HepG2 (cell line): ENCODE data around the gene MYL11. TPM values are rescaled to one million over a fixed set of nuclear protein-coding genes. Genes with fewer than 3 reads are reported as not detected.

Source experiments
- KDM2A ChIP-seq: sonication (generic); formaldehyde crosslinking; IDR thresholded peaks from 2 replicates; pipeline ENCODE4 v1.4.0; 2020; ENCODE audit warnings: low read depth, missing genetic modification reagents, borderline replicate concordance
- KDM3A ChIP-seq: IDR thresholded peaks from 2 replicates; pipeline ENCODE4 v1.6.1; 2018; ENCODE audit warnings: low read depth, missing compliant biosample characterization
- KLF12 ChIP-seq: sonication (generic); formaldehyde crosslinking; IDR thresholded peaks from 2 replicates; pipeline ENCODE4 v1.4.0; 2020; ENCODE audit warnings: missing genetic modification reagents, borderline replicate concordance
- LCORL ChIP-seq, 2 experiments: fragments of 450-650 bp in 1 of 2; sonication (generic) in 1 of 2; formaldehyde crosslinking in 1 of 2; IDR thresholded peaks; 2 replicates each; pipeline versions ENCODE4 v1.5.0 to v1.6.1; 2017 to 2020; ENCODE audit warnings: antibody characterized with exemption in 1 of 2, missing genetic modification reagents in 1 of 2
- NFATC3 ChIP-seq: sonication (generic); formaldehyde crosslinking; IDR thresholded peaks from 2 replicates; pipeline ENCODE4 v1.5.1; 2020; ENCODE audit warnings: mild to moderate bottlenecking, missing genetic modification reagents
- SIX1 ChIP-seq: sonication (generic); formaldehyde crosslinking; IDR thresholded peaks from 2 replicates; pipeline ENCODE4 v1.4.0; 2020; ENCODE audit warnings: missing genetic modification reagents, borderline replicate concordance
- SKI ChIP-seq: fragments of 450-650 bp; IDR thresholded peaks from one replicate; pipeline ENCODE4 v1.6.1; 2018; ENCODE audit warnings: mild to moderate bottlenecking; ENCODE audit not compliant: partially characterized antibody
- SP5 ChIP-seq: IDR thresholded peaks from 2 replicates; pipeline ENCODE4 v1.6.1; 2016; ENCODE audit warnings: low read depth, borderline replicate concordance
- YEATS4 ChIP-seq: sonication (generic); formaldehyde crosslinking; IDR thresholded peaks from 2 replicates; pipeline ENCODE4 v1.4.0; 2020; ENCODE audit warnings: missing genetic modification reagents, borderline replicate concordance
- ZBTB38 ChIP-seq: sonication (generic); formaldehyde crosslinking; IDR thresholded peaks from 2 replicates; pipeline ENCODE4 v1.5.1; 2020; ENCODE audit warnings: mild to moderate bottlenecking, missing genetic modification reagents
- ZNF143 ChIP-seq: sonication (generic); formaldehyde crosslinking; IDR thresholded peaks from 2 replicates; pipeline ENCODE4 v1.4.0; 2020; ENCODE audit warnings: missing genetic modification reagents
- ZNF263 ChIP-seq: sonication (generic); formaldehyde crosslinking; IDR thresholded peaks from 2 replicates; pipeline ENCODE4 v1.4.0; 2020; ENCODE audit warnings: missing genetic modification reagents
- ZNF274 ChIP-seq: sonication (generic); formaldehyde crosslinking; IDR thresholded peaks from 2 replicates; pipeline ENCODE4 v1.5.1; 2020; ENCODE audit warnings: mild to moderate bottlenecking, missing genetic modification reagents
- ZNF441 ChIP-seq: sonication (generic); formaldehyde crosslinking; IDR thresholded peaks from 2 replicates; pipeline ENCODE4 v1.7.0; 2021; ENCODE audit warnings: missing genetic modification reagents, borderline replicate concordance
- ZNF460 ChIP-seq: sonication (generic); formaldehyde crosslinking; IDR thresholded peaks from 2 replicates; pipeline ENCODE4 v1.5.1; 2020; ENCODE audit warnings: missing genetic modification reagents, mild to moderate bottlenecking, borderline replicate concordance
- ZNF670 ChIP-seq: sonication (generic); formaldehyde crosslinking; IDR thresholded peaks from 2 replicates; pipeline ENCODE4 v1.8.0; 2022; ENCODE audit warnings: mild to moderate bottlenecking, missing genetic modification reagents, borderline replicate concordance
- ZSCAN22 ChIP-seq: sonication (generic); formaldehyde crosslinking; IDR thresholded peaks from 2 replicates; pipeline ENCODE4 v1.4.0; 2020; ENCODE audit warnings: mild to moderate bottlenecking, missing genetic modification reagents
- polyA plus RNA-seq, 8 experiments: library from polyadenylated mRNA; depleted of rRNA in 3 of 8; stranded (reverse) in 7 of 8; unstranded in 1 of 8; fragments of >200 nt; fragmentation: Illumina TruSeq in 4 of 8; extraction: Trizol in 4 of 8; gene quantifications; 2 replicates each; pipeline versions ENCODE4 v1.2.1 to v1.2.3, GENCODE V29; 2011 to 2016; ENCODE audit warnings: low read depth in 4 of 8, missing spikeins in 1 of 8, mixed read lengths in 1 of 8; ENCODE audit not compliant: insufficient read depth in 1 of 8
- total RNA-seq, 5 experiments: library from RNA; depleted of rRNA; stranded (reverse); fragments of >200 nt; fragmentation: Illumina TruSeq; extraction: Trizol; gene quantifications; 2 replicates each; pipeline ENCODE4 v1.2.3, GENCODE V29; 2016; ENCODE audit warnings: low read depth in 1 of 5
- TF ChIP-seq, protein P1 (sequence below): sonication (generic); formaldehyde crosslinking; IDR thresholded peaks from 2 replicates; pipeline ENCODE4 v1.4.0; 2020; ENCODE audit warnings: missing genetic modification reagents
- TF ChIP-seq, protein P2 (sequence below): sonication (generic); formaldehyde crosslinking; conservative IDR thresholded peaks from 2 replicates; pipeline ENCODE4 v1.4.0; 2020; ENCODE audit warnings: missing genetic modification reagents
- TF ChIP-seq, protein P3 (sequence below): sonication (generic); formaldehyde crosslinking; IDR thresholded peaks from 2 replicates; pipeline ENCODE4 v1.8.0; 2022; ENCODE audit warnings: mild to moderate bottlenecking, missing genetic modification reagents
- TF ChIP-seq, protein P4 (sequence below): sonication (generic); formaldehyde crosslinking; IDR thresholded peaks from 2 replicates; pipeline ENCODE4 v1.4.0; 2020; ENCODE audit warnings: missing genetic modification reagents
- TF ChIP-seq, protein P5 (sequence below): sonication (generic); formaldehyde crosslinking; IDR thresholded peaks from 2 replicates; pipeline ENCODE4 v1.5.1; 2020; ENCODE audit warnings: missing genetic modification reagents, mild to moderate bottlenecking, borderline replicate concordance

The MYL11 gene
- total and polyA plus RNA-seq, 2 of the 13 experiments (the other 11 are each of a cell fraction or from before 2014, with no cell fraction given) = not detected

DNA sequence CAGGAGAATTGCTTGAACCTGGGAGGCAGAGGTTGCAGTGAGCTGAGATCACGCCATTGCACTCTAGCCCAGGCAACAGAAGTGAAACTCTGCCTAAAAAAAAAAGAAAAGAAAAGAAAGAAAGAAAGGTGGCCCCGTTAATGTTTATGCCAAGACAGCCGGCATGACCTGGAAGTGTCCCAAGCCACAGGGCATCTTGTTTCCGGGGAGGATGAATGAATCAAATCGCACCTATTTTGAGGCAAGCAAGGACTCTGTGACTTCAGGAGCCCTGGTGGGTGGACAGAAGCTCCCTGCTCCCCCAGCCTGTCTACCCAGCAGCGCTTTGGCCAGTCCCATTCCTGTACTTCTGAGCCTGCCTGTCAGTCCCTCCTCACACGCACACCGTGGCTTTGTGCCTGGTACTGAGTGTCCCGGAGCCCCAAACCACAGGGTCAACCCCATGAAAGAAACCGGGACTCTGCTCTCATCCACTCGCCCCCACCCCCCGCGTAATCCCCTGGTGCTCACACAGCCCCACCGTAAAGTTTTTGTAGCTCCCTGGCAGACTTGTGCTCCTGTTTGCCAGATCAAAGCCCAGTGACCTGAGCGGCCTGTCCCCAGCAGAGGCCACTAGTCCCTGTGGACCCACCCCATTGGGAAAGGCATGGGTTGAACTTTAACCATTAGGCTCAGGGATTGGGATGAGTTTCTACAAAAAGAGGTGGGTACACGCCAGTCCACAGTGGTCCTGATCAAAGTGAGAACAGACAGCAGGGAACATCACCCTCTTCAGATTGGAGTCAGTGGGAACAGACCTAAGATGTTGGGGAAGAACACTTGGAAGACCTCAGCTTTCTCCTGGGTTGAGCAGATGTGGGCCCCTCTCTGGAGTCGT, 38.8 kb upstream of the MYL11 start (continued):
- TF ChIP-seq ZBTB38 (CRISPR knock-in tag) (peak; percentile 55; the same call in 1 of the 2 replicates), SKI (peak; percentile 52), ZNF441 (CRISPR knock-in tag) (0 out of 2 replicates have a peak, but pooled peaks have one; percentile 23), ZNF263 (CRISPR knock-in tag) (peak; percentile 79), KDM2A (peak; percentile 58), LCORL (IDR thresholded peaks at IDR 0.05) (no peak), LCORL (CRISPR knock-in tag; IDR thresholded peaks at IDR 0.05) (peak; percentile 92; the same call in 1 of the 2 replicates), ZNF460 (CRISPR knock-in tag) (no peak; the same call in 1 of the 2 replicates), ZNF670 (CRISPR knock-in tag) (peak; percentile 12; the same call in 1 of the 2 replicates), SIX1 (CRISPR knock-in tag) (no peak), ZNF274 (CRISPR knock-in tag) (peak; percentile 72; the same call in 1 of the 2 replicates), SP5 (peak; percentile 78; the same call in 1 of the 2 replicates), YEATS4 (CRISPR knock-in tag) (peak; percentile 67; the same call in 1 of the 2 replicates), KLF12 (CRISPR knock-in tag) (peak; percentile 90), NFATC3 (CRISPR knock-in tag) (no peak), ZNF143 (CRISPR knock-in tag) (peak; percentile 38; the same call in 1 of the 2 replicates), KDM3A (CRISPR knock-in tag) (peak; percentile 49; the same call in 1 of the 2 replicates), ZSCAN22 (CRISPR knock-in tag) (peak; percentile 11; the same call in 1 of the 2 replicates)
- TF ChIP-seq, protein P1, sequence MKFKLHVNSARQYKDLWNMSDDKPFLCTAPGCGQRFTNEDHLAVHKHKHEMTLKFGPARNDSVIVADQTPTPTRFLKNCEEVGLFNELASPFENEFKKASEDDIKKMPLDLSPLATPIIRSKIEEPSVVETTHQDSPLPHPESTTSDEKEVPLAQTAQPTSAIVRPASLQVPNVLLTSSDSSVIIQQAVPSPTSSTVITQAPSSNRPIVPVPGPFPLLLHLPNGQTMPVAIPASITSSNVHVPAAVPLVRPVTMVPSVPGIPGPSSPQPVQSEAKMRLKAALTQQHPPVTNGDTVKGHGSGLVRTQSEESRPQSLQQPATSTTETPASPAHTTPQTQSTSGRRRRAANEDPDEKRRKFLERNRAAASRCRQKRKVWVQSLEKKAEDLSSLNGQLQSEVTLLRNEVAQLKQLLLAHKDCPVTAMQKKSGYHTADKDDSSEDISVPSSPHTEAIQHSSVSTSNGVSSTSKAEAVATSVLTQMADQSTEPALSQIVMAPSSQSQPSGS (CRISPR knock-in tag) = no peak
- TF ChIP-seq, protein P2, sequence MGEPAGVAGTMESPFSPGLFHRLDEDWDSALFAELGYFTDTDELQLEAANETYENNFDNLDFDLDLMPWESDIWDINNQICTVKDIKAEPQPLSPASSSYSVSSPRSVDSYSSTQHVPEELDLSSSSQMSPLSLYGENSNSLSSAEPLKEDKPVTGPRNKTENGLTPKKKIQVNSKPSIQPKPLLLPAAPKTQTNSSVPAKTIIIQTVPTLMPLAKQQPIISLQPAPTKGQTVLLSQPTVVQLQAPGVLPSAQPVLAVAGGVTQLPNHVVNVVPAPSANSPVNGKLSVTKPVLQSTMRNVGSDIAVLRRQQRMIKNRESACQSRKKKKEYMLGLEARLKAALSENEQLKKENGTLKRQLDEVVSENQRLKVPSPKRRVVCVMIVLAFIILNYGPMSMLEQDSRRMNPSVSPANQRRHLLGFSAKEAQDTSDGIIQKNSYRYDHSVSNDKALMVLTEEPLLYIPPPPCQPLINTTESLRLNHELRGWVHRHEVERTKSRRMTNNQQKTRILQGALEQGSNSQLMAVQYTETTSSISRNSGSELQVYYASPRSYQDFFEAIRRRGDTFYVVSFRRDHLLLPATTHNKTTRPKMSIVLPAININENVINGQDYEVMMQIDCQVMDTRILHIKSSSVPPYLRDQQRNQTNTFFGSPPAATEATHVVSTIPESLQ (CRISPR knock-in tag) = no peak
- TF ChIP-seq, protein P3, sequence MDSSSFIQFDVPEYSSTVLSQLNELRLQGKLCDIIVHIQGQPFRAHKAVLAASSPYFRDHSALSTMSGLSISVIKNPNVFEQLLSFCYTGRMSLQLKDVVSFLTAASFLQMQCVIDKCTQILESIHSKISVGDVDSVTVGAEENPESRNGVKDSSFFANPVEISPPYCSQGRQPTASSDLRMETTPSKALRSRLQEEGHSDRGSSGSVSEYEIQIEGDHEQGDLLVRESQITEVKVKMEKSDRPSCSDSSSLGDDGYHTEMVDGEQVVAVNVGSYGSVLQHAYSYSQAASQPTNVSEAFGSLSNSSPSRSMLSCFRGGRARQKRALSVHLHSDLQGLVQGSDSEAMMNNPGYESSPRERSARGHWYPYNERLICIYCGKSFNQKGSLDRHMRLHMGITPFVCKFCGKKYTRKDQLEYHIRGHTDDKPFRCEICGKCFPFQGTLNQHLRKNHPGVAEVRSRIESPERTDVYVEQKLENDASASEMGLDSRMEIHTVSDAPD (CRISPR knock-in tag) = no peak; the same call in 1 of the 2 replicates
- TF ChIP-seq, protein P4, sequence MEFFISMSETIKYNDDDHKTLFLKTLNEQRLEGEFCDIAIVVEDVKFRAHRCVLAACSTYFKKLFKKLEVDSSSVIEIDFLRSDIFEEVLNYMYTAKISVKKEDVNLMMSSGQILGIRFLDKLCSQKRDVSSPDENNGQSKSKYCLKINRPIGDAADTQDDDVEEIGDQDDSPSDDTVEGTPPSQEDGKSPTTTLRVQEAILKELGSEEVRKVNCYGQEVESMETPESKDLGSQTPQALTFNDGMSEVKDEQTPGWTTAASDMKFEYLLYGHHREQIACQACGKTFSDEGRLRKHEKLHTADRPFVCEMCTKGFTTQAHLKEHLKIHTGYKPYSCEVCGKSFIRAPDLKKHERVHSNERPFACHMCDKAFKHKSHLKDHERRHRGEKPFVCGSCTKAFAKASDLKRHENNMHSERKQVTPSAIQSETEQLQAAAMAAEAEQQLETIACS = no peak
- TF ChIP-seq, protein P5, sequence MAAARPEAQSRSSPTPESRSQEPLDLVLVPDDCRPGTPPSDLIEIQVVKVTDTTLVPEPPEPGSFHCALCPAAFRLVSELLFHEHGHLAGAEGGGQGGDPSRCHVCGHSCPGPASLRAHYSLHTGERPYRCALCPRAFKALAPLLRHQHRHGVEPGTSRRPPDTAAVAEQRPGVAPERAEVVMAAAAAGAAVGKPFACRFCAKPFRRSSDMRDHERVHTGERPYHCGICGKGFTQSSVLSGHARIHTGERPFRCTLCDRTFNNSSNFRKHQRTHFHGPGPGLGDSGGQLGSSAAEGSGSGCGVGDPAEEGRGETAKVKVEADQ (CRISPR knock-in tag) = peak; percentile 67; the same call in 1 of the 2 replicates
